Islet of Langerhans (tissue), 1 donor: ENCODE data around the gene CST6.
"Not testable (repeated sequence)": the region's sequence is repeated elsewhere in the genome, so short reads cannot be mapped to it uniquely, and the experiment has no call there.

Experiments
- FAIRE-seq: peaks from one replicate; lab custom pipeline; 2011; peaks lifted over from hg19 to GRCh38; lab: Jason Lieb, UNC

The CST6 gene

GRCh38 chr11:66015454-66015881, 3.7 kb downstream of the CST6 start:
- no peak for FAIRE-seq

- FAIRE-seq: no peak
These were observed 4.4 kb downstream of the CST6 start for GRCh38 chr11:66015936-66016792.

DNA sequence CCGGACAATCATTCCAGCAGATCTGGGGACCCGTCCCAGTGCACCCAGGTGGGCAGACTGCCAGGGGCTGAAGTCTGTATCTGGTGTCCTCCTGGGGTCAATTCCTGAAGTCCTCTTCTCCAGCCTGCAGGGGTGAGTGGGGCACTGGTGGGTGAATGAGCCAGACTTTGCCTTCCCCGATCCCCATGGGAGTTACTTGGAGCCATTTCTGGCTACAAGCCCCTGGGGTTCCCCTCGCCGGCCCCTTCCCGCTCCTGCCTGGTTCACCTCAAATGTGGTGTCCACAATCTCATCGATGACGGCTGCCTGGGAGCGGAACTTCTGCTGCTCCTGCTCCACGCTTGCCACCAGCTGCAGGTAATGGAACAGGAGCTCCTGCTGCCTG, 5.0 kb downstream of the CST6 start:
- FAIRE-seq: no peak

DNA sequence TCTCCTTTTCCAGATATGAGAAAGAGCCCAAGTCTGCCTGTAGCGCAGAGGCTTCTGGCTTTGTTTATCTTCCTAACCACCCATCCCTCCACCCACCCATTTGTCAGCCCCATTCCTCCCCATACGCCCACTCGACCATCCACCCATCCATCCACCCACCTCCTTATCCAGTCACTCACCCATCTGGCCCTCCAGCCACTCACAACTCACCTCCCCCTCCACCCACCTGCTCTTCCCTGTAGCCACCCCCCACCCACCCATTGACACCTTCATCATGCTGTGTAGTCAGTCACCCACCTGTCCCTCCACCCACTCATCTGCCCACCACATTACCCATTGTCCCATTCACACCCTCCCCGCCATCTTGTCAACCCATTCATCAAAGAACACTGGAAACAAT, 5.5 kb downstream of the CST6 start:
- no peak for FAIRE-seq

GRCh38 chr11:66020212-66020611, 8.4 kb downstream of the CST6 start:
- no peak for FAIRE-seq

- FAIRE-seq: no peak
These were observed 9.0 kb downstream of the CST6 start for GRCh38 chr11:66020618-66021357.

DNA sequence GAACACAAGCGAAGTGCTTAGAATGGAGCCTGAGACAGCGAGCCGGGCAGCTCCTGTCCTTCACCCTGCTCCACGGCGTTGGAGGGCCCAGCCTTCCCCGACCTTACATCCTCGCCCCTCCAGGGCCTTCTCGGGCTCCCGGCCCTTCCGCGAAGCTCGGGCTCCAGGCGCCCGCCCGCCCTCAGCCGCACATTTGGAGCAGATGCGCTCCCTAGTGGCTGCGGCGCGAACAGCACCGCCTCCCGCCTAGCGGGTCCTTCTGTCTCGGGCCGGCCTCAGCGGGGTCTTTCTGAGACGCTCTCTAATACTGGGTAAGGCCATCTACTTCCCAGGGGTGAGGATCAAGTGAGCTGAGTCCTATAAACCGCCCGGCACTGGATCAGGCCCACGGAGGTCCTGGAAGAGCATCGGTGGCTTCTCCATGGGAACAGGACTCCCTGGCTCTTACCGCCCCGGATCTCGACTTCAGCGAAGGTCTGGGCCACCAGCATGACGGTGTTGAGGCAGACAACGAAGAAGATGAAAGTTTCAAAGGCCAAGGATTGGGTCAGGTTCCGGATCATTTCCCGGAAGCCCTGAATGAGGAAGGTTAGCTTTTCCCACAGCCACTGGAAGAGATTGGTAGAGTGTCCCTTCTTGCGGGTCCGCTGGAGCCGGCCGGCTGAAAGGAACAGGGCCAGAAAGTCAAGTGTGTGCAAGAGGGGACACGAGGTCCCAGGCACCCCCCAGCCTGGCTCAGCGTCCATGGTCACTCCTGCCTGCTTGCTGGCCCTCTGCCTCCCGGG, 10.8 kb downstream of the CST6 start:
- FAIRE-seq: no peak

GRCh38 chr11:66023186-66023440, 11.3 kb downstream of the CST6 start:
- FAIRE-seq: not testable (repeated sequence)

DNA sequence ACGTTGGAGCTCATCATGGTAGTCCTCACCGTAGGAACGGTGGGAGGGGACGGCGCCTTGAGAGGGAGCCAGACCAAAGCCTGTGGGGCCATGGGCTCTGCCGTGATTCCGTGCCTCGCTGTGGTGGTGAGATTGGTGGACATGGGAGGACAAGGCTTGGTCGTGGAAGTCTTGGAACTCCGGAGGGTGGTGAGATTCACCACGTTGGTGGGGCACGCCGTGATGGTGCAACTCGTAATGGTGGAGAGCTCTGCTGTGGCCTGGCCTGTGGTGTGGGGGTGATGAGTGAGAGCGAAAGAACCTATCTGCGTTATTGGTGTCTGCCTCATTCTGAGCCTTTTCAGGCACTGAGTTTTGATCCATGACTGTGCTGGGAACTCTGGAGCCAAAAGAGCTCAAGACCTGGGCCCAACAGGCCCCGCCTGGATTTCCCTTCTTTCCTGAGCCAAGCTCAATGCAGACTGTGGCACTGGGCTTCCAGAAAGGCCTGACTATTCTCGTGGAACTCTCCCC, 14.3 kb downstream of the CST6 start, which contains the start of gene CATSPER1:
CATSPER1 (minus strand) TSS at position 463 of the 513 bp plus-strand sequence; CDS start at position 363, 100 bp downstream.
- FAIRE-seq: no peak

DNA sequence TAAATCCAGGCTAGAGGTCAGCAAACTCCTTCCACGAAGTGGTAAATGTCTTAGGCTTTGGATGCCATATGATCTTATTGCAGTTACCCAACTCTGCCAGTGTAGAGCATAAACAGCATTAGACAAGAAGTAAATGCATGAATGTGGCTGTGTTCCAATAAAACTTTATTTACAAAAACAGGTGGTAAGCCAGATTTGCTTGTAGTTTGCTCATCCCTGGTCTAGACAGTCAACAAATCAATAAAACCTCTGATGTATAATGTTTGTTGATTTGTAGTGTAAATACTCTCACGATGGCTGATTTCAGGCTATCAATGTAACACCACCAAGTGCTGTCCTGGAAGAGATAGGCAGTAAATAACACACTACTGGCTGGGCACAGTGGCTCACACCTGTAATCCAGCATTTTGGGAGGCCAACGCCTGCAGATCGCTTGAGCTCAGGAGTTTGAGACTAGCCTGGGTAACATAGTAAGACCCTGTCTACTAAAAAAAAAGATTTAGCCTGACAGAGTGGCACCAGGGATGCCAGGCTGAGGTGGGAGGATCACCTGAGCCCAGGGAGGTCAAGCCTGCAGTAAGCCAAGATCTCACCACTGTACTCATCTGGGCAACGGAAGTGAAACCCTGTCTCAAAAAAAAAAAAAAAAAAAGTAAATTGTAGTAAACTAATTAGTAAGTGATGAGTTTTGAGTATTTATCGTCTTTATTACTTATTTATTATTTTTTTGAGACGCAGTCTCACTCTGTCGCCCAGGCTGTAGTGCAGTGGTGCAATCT, 21.3 kb downstream of the CST6 start:
- no peak for FAIRE-seq

- no peak for FAIRE-seq
These were observed 24.0 kb downstream of the CST6 start for GRCh38 chr11:66035653-66036333.

GRCh38 chr11:66036334-66036710, 24.5 kb downstream of the CST6 start:
- no peak for FAIRE-seq

GRCh38 chr11:66037327-66037726, 25.5 kb downstream of the CST6 start:
- FAIRE-seq: no peak

DNA sequence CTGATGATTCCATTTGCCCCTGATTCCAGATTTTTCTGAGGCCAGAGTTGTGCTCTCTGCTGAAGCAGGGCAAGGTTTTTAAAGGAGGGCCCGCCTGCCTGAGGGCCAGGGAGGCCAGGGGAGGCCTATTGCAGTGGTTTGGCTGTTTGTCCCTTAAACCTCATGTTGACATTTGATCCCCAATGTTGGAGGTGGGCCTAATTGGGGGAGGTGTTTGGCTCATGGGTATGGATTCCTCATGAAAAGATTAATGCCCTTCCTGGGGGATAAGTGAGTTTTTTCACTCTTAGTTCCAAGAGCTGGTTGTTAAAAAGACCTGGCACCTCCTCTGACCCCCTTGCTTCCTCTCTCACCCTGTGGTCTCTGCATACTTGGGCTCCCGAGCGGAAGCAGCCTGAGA, 28.0 kb downstream of the CST6 start:
- FAIRE-seq: no peak

DNA sequence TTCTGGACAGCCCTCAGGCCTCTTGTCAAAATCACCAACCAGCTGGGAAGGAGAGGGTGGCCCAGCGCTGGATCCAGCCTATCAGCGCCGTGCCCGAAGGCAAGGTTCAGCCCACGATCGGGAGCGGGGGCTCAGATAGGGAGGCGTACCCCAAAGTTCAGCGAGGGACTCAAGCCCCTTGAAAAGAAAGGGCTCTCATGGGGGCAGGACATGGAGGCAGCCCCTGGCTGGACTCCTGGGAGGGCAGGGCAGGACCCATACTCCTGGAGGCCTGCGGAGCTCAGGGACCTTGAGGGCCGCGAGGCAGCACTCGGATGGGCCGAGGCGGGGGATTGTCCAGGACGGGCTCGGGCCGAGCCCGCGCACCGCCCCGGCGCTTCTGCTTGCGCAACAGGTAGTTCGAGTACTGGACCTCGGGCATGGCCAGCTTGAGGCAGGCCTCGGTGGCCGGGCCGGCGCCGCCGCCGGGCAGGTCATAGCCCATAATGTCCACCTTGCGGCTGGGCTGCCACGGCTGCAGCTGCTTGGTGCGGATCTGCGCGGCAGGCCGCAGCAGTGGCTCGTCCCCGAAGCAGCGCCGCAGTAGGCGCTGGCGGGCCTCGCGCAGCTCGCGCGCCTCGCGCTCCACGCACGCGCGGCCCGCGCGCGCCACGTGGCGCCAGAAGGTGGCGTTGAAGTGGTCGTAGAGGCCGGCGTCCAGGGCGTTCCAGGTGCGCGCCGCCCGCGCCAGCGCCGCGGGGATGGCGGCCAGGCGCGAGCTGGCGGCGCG, 30.6 kb downstream of the CST6 start:
- no peak for FAIRE-seq

GRCh38 chr11:66042996-66043906, 31.4 kb downstream of the CST6 start:
- no peak for FAIRE-seq

DNA sequence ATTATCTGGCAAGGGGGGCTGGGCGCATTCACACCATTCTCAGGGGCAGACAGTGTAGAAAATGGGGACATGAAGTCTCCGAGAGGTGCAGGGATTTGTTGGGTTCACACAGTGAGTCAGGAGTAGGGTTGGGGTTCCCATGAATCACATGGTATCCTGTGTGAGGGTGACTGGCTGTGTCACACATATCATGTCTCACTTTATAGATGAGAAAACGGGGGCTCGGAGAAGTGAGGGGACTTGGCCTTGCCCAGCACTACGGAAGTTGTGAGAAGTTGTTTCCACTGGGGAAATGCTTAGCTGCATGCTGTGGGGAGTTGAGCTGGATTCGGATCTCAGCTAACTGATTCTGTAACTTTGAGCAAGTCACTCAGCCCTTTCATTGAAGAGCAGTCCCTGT, 32.9 kb downstream of the CST6 start:
- FAIRE-seq: no peak

DNA sequence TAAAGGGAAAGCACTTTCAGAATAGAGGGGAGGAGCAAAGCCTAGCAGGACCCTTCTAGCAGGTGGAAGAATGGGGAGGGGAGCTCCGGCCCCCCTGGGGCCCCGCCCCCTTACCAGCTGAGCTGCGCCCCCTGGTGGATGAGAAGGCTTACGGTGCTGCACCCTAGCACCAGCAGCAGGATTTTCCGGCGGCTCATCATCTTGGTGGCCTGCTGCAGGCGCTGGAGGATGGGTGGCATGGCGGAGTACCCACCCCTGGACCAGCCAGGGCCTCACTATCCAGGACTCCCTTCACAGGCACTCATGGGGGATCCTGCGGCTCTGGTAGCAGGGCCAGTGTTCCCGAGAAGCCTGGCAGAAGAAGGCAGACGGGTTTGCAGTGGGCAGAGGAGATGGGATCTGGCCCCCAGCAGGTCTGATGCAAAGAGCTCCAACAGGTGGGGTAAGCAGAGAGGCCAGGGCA, 33.4 kb downstream of the CST6 start:
- no peak for FAIRE-seq

DNA sequence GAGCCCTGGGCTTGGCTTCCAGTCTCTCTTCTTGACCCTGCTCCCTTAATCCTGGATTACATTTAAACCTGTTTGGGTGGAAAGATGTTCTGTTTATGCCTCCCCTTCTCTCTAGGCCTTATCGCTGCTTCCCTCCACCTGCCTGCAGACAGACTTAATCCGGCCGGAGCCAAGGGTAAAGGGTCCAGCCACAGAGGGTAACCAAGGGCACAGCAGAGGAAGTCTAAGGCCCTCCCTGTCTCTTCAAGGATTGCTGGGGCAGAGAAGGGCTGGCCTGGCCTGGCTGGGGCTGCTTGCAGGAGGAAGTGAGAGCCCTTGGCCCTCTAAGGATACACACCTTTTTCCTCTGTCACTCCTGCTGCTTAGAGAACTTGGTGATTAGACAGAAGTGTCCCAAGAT, 35.1 kb downstream of the CST6 start:
- FAIRE-seq: no peak
